ENCODE results near the gene C16orf74.

Gene C16orf74

DNA sequence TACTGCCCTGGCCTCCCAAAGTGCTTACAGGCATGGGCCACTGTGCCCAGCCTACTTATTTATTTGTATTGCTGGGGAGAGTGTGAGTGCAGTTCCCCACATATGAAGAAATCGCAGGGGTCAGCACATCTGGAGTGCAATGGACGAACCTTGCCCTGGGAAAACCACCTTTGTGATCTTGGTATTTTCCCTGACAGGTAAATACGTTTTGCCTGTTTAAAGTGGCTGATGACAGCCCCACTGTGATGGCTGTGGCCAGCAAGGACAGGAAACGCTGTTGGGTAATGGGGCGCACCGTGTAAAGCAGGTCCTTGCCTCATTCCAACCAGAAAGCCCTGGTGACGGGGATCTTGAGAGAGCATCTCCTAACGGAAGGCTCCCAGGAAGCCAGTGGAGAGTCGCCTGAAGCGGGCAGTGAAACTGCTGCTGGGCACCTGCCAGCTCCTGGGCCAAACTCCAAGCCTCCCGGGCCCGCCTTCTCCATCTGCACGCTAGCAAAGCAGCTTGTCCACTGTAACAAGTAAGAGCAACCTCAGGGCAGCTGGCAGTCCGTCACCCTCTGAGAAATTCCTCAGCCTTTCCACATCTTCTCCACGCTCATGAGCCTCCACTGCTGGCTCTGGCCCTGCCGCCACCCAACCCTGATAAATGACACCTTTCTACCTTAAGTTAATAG is 30.9 kb upstream of the C16orf74 start:
- H3K4me2 ChIP-seq (ENCODE audit: low read length), result no peak overlapping the region
- peaks cover 17% of the 10 kb centered on the region for H3K79me2 ChIP-seq (ENCODE audit: control insufficient read depth, low read length)
- H3K9me3 ChIP-seq (ENCODE audit: control insufficient read depth, insufficient read depth, low read length), result no peaks in the 10 kb centered on the region
- H3K4me3 ChIP-seq (ENCODE audit: low read length), result no peak overlapping the region
- TF ChIP-seq, protein P1, sequence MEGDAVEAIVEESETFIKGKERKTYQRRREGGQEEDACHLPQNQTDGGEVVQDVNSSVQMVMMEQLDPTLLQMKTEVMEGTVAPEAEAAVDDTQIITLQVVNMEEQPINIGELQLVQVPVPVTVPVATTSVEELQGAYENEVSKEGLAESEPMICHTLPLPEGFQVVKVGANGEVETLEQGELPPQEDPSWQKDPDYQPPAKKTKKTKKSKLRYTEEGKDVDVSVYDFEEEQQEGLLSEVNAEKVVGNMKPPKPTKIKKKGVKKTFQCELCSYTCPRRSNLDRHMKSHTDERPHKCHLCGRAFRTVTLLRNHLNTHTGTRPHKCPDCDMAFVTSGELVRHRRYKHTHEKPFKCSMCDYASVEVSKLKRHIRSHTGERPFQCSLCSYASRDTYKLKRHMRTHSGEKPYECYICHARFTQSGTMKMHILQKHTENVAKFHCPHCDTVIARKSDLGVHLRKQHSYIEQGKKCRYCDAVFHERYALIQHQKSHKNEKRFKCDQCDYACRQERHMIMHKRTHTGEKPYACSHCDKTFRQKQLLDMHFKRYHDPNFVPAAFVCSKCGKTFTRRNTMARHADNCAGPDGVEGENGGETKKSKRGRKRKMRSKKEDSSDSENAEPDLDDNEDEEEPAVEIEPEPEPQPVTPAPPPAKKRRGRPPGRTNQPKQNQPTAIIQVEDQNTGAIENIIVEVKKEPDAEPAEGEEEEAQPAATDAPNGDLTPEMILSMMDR (IDR thresholded peaks at IDR 0.05; ENCODE audit: low read depth, low read length, poor library complexity, severe bottlenecking), result no peak
- TF ChIP-seq EZH2phosphoT487 (IDR thresholded peaks at IDR 0.05; ENCODE audit: borderline replicate concordance, low read length), result no peak
- no peaks in the 10 kb centered on the region for H4K20me1 ChIP-seq (ENCODE audit: control insufficient read depth, insufficient read depth, low read depth, low read length)
- no peaks in the 10 kb centered on the region for H3K4me1 ChIP-seq (ENCODE audit: control insufficient read depth, low read length)
- no peaks in the 10 kb centered on the region for H3K9me2 ChIP-seq (replicated peaks; ENCODE audit: control insufficient read depth, low read length)
- no peaks in the 10 kb centered on the region for H3K27me3 ChIP-seq (ENCODE audit: control insufficient read depth, low read length)
- H3F3A ChIP-seq (ENCODE audit: control insufficient read depth, insufficient read depth), result no peaks in the 10 kb centered on the region
- no peak overlapping the region for H3K27ac ChIP-seq (ENCODE audit: low read depth, low read length)
- peaks cover 71% of the 10 kb centered on the region for H3K36me3 ChIP-seq (ENCODE audit: control insufficient read depth, low read length)

DNA sequence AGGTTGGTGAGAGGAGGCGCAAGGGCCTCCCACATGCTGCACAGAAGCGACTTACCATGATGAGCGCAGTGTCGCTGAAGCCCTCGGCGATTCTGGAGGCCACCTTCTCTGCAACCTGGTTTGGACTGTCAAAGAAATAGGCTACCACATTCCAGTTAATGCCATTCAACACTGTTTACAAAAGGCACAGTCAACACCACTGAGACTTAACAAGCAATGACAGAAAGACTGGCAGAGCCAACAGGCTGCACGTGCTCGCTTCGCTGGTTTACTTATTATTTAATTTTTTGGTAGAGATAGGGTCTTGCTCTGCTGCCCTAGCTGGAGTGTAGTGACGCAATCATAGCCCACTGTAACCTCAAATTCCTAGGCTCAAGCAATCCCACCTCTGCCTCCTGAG is 30.3 kb upstream of the C16orf74 start:
- Histone ChIP-seq H3K9me3 (ENCODE audit: control insufficient read depth, insufficient read depth, low read length) (no peaks in the 10 kb centered on the region), H3K9me2 (replicated peaks; ENCODE audit: control insufficient read depth, low read length) (no peaks in the 10 kb centered on the region), H3K27ac (ENCODE audit: low read depth, low read length) (no peak overlapping the region), H3K4me2 (ENCODE audit: low read length) (no peak overlapping the region), H3K36me3 (ENCODE audit: control insufficient read depth, low read length) (peaks cover 64% of the 10 kb centered on the region), H4K20me1 (ENCODE audit: control insufficient read depth, insufficient read depth, low read depth, low read length) (no peaks in the 10 kb centered on the region), H3F3A (ENCODE audit: control insufficient read depth, insufficient read depth) (no peaks in the 10 kb centered on the region), H3K27me3 (ENCODE audit: control insufficient read depth, low read length) (no peaks in the 10 kb centered on the region), H3K79me2 (ENCODE audit: control insufficient read depth, low read length) (peaks cover 12% of the 10 kb centered on the region), H3K4me3 (ENCODE audit: low read length) (no peak overlapping the region), H3K4me1 (ENCODE audit: control insufficient read depth, low read length) (no peaks in the 10 kb centered on the region)
- no peak for TF ChIP-seq EZH2phosphoT487 (IDR thresholded peaks at IDR 0.05; ENCODE audit: borderline replicate concordance, low read length)
- TF ChIP-seq, protein P1 (IDR thresholded peaks at IDR 0.05; ENCODE audit: low read depth, low read length, poor library complexity, severe bottlenecking), result no peak

DNA sequence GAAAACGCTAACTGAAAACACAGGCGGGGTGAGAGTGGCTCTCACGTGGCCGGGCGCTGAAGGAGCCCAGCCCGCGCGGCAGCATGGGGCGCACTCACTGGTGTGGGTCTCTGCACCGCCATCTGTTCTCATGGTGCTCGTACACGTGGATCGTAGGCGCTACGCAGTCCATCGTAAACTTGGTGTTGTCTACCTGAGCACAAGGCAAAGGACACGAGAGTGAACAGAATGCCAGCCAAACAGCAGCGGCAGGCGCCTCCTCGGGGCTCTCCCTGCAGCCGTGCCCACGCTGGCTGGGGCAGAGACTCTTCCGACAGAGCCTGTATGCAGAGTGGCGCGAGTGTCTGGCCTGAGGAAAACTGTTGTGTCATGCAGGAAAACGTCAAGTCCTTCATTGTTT is 29.4 kb upstream of the C16orf74 start:
- Histone ChIP-seq H3K4me2 (ENCODE audit: low read length) (no peak overlapping the region), H3K4me1 (ENCODE audit: control insufficient read depth, low read length) (no peaks in the 10 kb centered on the region), H3K27ac (ENCODE audit: low read depth, low read length) (no peak overlapping the region), H3K27me3 (ENCODE audit: control insufficient read depth, low read length) (no peaks in the 10 kb centered on the region), H3K9me2 (replicated peaks; ENCODE audit: control insufficient read depth, low read length) (no peaks in the 10 kb centered on the region), H3K9me3 (ENCODE audit: control insufficient read depth, insufficient read depth, low read length) (no peaks in the 10 kb centered on the region), H3K36me3 (ENCODE audit: control insufficient read depth, low read length) (peaks cover 56% of the 10 kb centered on the region), H3K79me2 (ENCODE audit: control insufficient read depth, low read length) (peaks cover 8% of the 10 kb centered on the region; the same call in 1 of the 2 replicates), H4K20me1 (ENCODE audit: control insufficient read depth, insufficient read depth, low read depth, low read length) (no peaks in the 10 kb centered on the region), H3F3A (ENCODE audit: control insufficient read depth, insufficient read depth) (no peaks in the 10 kb centered on the region), H3K4me3 (ENCODE audit: low read length) (no peak overlapping the region)
- TF ChIP-seq EZH2phosphoT487 (IDR thresholded peaks at IDR 0.05; ENCODE audit: borderline replicate concordance, low read length), result no peak
- TF ChIP-seq, protein P1 (IDR thresholded peaks at IDR 0.05; ENCODE audit: low read depth, low read length, poor library complexity, severe bottlenecking), result no peak
